SU-DHL-6 (cell line): ENCODE results near the gene SORCS2.

Experiments used
- H2AFZ ChIP-seq: fragments of 200-600 bp; sonication (generic); 2 replicates; pipeline ENCODE4 v1.6.1; 2014; ENCODE audit warnings: low read depth, mild to moderate bottlenecking, moderate library complexity, mixed read lengths, antibody characterized with exemption, low read length; ENCODE audit not compliant: severe bottlenecking
- H3F3A ChIP-seq: fragments of 200-600 bp; shearing (Covaris generic); 2 replicates; pipeline ENCODE4 v1.6.0; 2016; ENCODE audit warnings: antibody characterized with exemption, mild to moderate bottlenecking; ENCODE audit not compliant: insufficient read depth
- H3K27ac ChIP-seq: fragments of 200-600 bp; sonication (generic); 2 replicates; pipeline ENCODE4 v1.5.1; 2016; ENCODE audit warnings: low read depth, mild to moderate bottlenecking, low read length, moderate library complexity, mixed read lengths
- H3K27me3 ChIP-seq: fragments of 200-600 bp; sonication (generic), shearing (Covaris generic); 2 replicates; pipeline ENCODE4 v1.6.0; 2014; ENCODE audit warnings: mild to moderate bottlenecking, low read length
- H3K36me3 ChIP-seq: fragments of 200-600 bp; sonication (generic); 2 replicates; pipeline ENCODE4 v1.6.1; 2014; ENCODE audit warnings: mild to moderate bottlenecking, low read length, mixed read lengths
- H3K4me2 ChIP-seq: fragments of 300-600, 200-600 bp; shearing (Covaris generic), sonication (generic); 2 replicates; pipeline ENCODE4 v1.6.0; 2014; ENCODE audit warnings: low read length, low read depth, mild to moderate bottlenecking; ENCODE audit not compliant: poor library complexity, severe bottlenecking
- H3K4me3 ChIP-seq: fragments of 200-600 bp; sonication (generic); 2 replicates; pipeline ENCODE4 v1.5.1; 2014; ENCODE audit warnings: antibody characterized with exemption, low read length, mild to moderate bottlenecking, mixed read lengths; ENCODE audit not compliant: insufficient read depth, poor library complexity, severe bottlenecking
- H3K79me2 ChIP-seq: fragments of 200-600 bp; sonication (generic); 2 replicates; pipeline ENCODE4 v1.6.1; 2014; ENCODE audit warnings: mild to moderate bottlenecking, low read length, moderate library complexity; ENCODE audit not compliant: insufficient read depth
- H3K9ac ChIP-seq: fragments of 200-600 bp; sonication (generic); 2 replicates; pipeline ENCODE4 v1.7.0; 2014; ENCODE audit warnings: mild to moderate bottlenecking, low read length
- H3K9me2 ChIP-seq: fragments of 200-600 bp; sonication (generic); replicated peaks from 2 replicates; pipeline ENCODE4 v1.6.1; 2014; ENCODE audit warnings: low read length; ENCODE audit not compliant: insufficient read depth
- H3K9me3 ChIP-seq: fragments of 200-600 bp; sonication (generic); 2 replicates; pipeline ENCODE4 v1.6.1; 2014; ENCODE audit warnings: low read length, mixed read lengths; ENCODE audit not compliant: insufficient read depth
- H4K20me1 ChIP-seq: fragments of 200-600 bp; sonication (generic); 2 replicates; pipeline ENCODE4 v1.6.1; 2014; ENCODE audit warnings: low read depth, mild to moderate bottlenecking, antibody characterized with exemption, low read length, moderate library complexity, mixed read lengths
- EZH2phosphoT487 ChIP-seq: fragments of 200-600 bp; sonication (generic), shearing (Covaris generic); conservative IDR thresholded peaks from 2 replicates; pipeline ENCODE4 v1.6.1; 2018; ENCODE audit warnings: mild to moderate bottlenecking, antibody characterized with exemption, low read length, moderate library complexity, mixed read lengths
- TF ChIP-seq, protein P1 (sequence below): fragments of 200-600 bp; sonication (generic); IDR thresholded peaks from one replicate; pipeline ENCODE4 v1.5.1; 2017; ENCODE audit warnings: antibody characterized with exemption, mild to moderate bottlenecking, low read length, moderate library complexity; ENCODE audit not compliant: insufficient read depth, poor library complexity, severe bottlenecking

The SORCS2 gene

GRCh38 chr4:7758476-7758875, 566.1 kb downstream of the SORCS2 start:
- Histone ChIP-seq H3K36me3 (no peaks in the 10 kb centered on the region), H3K4me2 (no peak overlapping the region), H3K9me2 (no peaks in the 10 kb centered on the region), H3F3A (no peaks in the 10 kb centered on the region), H3K9ac (no peak overlapping the region), H3K27me3 (no peaks in the 10 kb centered on the region), H3K79me2 (no peaks in the 10 kb centered on the region), H2AFZ (no peak overlapping the region), H3K27ac (no peak overlapping the region), H4K20me1 (no peaks in the 10 kb centered on the region), H3K9me3 (no peaks in the 10 kb centered on the region), H3K4me3 (no peak overlapping the region)
- TF ChIP-seq EZH2phosphoT487 = no peak
- TF ChIP-seq, protein P1, sequence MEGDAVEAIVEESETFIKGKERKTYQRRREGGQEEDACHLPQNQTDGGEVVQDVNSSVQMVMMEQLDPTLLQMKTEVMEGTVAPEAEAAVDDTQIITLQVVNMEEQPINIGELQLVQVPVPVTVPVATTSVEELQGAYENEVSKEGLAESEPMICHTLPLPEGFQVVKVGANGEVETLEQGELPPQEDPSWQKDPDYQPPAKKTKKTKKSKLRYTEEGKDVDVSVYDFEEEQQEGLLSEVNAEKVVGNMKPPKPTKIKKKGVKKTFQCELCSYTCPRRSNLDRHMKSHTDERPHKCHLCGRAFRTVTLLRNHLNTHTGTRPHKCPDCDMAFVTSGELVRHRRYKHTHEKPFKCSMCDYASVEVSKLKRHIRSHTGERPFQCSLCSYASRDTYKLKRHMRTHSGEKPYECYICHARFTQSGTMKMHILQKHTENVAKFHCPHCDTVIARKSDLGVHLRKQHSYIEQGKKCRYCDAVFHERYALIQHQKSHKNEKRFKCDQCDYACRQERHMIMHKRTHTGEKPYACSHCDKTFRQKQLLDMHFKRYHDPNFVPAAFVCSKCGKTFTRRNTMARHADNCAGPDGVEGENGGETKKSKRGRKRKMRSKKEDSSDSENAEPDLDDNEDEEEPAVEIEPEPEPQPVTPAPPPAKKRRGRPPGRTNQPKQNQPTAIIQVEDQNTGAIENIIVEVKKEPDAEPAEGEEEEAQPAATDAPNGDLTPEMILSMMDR = no peak

DNA sequence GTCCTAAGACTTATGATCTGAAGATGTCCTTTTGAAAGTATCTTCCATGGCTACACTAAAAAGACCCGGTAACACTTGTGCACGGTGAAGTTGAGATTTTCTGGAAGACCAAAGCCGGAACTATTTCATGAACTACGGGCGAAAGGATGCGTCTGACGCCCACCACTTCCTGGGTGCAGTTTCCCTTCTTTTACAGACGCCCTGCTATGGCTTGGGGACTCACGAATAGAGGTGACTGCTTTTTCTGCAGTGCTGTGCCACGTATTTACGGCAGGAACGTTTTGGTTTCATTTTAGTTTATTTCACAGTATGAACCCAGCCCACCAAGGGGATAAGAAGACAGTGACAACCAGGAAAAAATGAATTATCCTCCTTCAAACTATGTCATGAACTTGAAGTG, 566.9 kb downstream of the SORCS2 start:
- Histone ChIP-seq H2AFZ (no peak overlapping the region), H3K4me3 (no peak overlapping the region), H3K36me3 (no peaks in the 10 kb centered on the region), H3K9me2 (no peaks in the 10 kb centered on the region), H3K9me3 (no peaks in the 10 kb centered on the region), H3K27me3 (no peaks in the 10 kb centered on the region), H4K20me1 (no peaks in the 10 kb centered on the region), H3K4me2 (peak overlapping the region; percentile 28), H3K27ac (no peak overlapping the region), H3K9ac (no peak overlapping the region), H3K79me2 (no peaks in the 10 kb centered on the region), H3F3A (no peaks in the 10 kb centered on the region)
- TF ChIP-seq, protein P1 = no peak
- no peak for TF ChIP-seq EZH2phosphoT487

- Histone ChIP-seq H3K9ac (no peak overlapping the region), H2AFZ (no peak overlapping the region), H3K36me3 (no peaks in the 10 kb centered on the region), H4K20me1 (no peaks in the 10 kb centered on the region), H3K27ac (no peak overlapping the region), H3K9me3 (no peaks in the 10 kb centered on the region), H3K27me3 (no peaks in the 10 kb centered on the region), H3K4me2 (peak overlapping the region; percentile 28), H3K4me3 (no peak overlapping the region), H3F3A (no peaks in the 10 kb centered on the region), H3K9me2 (no peaks in the 10 kb centered on the region), H3K79me2 (no peaks in the 10 kb centered on the region)
- TF ChIP-seq EZH2phosphoT487 = no peak
- TF ChIP-seq, protein P1 = no peak
These were observed 567.3 kb downstream of the SORCS2 start for GRCh38 chr4:7759635-7760034.
